ENCODE measurements around the gene ZHX3. TPM values are rescaled to one million over a fixed set of nuclear protein-coding genes. Genes with fewer than 3 reads are reported as not detected.

Gene ZHX3
- total and polyA plus RNA-seq, 10 donors, result 1.6 to 26.7 (median 12.3) TPM

- H3K36me3 ChIP-seq, result no peaks in the 10 kb centered on the region
- no peaks in the 10 kb centered on the region for H3K9me3 ChIP-seq
- H3K27me3 ChIP-seq (replicated peaks in 1 of 7), result no peaks in the 10 kb centered on the region
- H3K4me3 ChIP-seq, result no peak overlapping the region
- TF ChIP-seq POLR2A (IDR thresholded peaks at IDR 0.05) (no peak), POLR2AphosphoS5 (IDR thresholded peaks at IDR 0.05) (no peak), CTCF (IDR thresholded peaks at IDR 0.05 in 8 of 11, conservative IDR thresholded peaks at IDR 0.05 in 3 of 11) (no peak)
- intact Hi-C loops (cut with DNase I; ENCODE audit: low total_unique reads), result loop anchor here (10.0 kb wide), 1 partner anchor 48 kb away; no protein-coding TSS in a partner anchor
- peaks cover 0 to 9% (median 2%) of the 10 kb centered on the region in 6 donors for H3K4me1 ChIP-seq
- H3K27ac ChIP-seq, result no peak overlapping the region
- DNase-seq, result no peak
These were observed 94.4 kb downstream of the ZHX3 start for GRCh38 chr20:41223112-41223511.

GRCh38 chr20:41222703-41223102, 94.8 kb downstream of the ZHX3 start:
- H3K27me3 ChIP-seq (replicated peaks in 1 of 7), result no peaks in the 10 kb centered on the region
- H3K9me3 ChIP-seq, result no peaks in the 10 kb centered on the region
- H3K27ac ChIP-seq, result no peak overlapping the region
- TF ChIP-seq POLR2A (IDR thresholded peaks at IDR 0.05), result no peak
- TF ChIP-seq CTCF (IDR thresholded peaks at IDR 0.05 in 8 of 11, conservative IDR thresholded peaks at IDR 0.05 in 3 of 11), result no peak
- H3K4me3 ChIP-seq, result no peak overlapping the region
- peaks cover 0 to 5% (median 2%) of the 10 kb centered on the region in 6 donors for H3K4me1 ChIP-seq
- intact Hi-C loops (cut with DNase I; ENCODE audit: low total_unique reads), result loop anchor here (10.0 kb wide), 1 partner anchor 48 kb away; no protein-coding TSS in a partner anchor
- H3K36me3 ChIP-seq, result no peaks in the 10 kb centered on the region
- no peak for DNase-seq

GRCh38 chr20:41222296-41222695, 95.2 kb downstream of the ZHX3 start:
- Histone ChIP-seq H3K27ac (no peak overlapping the region), H3K9me3 (no peaks in the 10 kb centered on the region), H3K4me3 (no peak overlapping the region), H3K4me1 (peaks cover 0 to 4% (median under 1%) of the 10 kb centered on the region in 6 donors), H3K36me3 (no peaks in the 10 kb centered on the region), H3K27me3 (replicated peaks in 1 of 7) (no peaks in the 10 kb centered on the region)
- 87 to 100% (median 96%) methylated on average over 1 of the region's 1 CpG for WGBS, 5 donors
- no peak for DNase-seq
- no peak for TF ChIP-seq CTCF (IDR thresholded peaks at IDR 0.05 in 8 of 11, conservative IDR thresholded peaks at IDR 0.05 in 3 of 11)
- TF ChIP-seq POLR2AphosphoS5 (IDR thresholded peaks at IDR 0.05), result no peak
- no peak for TF ChIP-seq POLR2A (IDR thresholded peaks at IDR 0.05)
- intact Hi-C loops (cut with DNase I; ENCODE audit: low total_unique reads), result loop anchor here (10.0 kb wide), 1 partner anchor 47 kb away; no protein-coding TSS in a partner anchor

- DNase-seq, result no peak
- Histone ChIP-seq H3K4me1 (peaks cover 0 to 4% (median 0%) of the 10 kb centered on the region in 6 donors), H3K4me3 (no peak overlapping the region), H3K9me3 (no peaks in the 10 kb centered on the region), H3K27me3 (replicated peaks in 1 of 7) (no peaks in the 10 kb centered on the region), H3K36me3 (no peaks in the 10 kb centered on the region), H3K27ac (no peak overlapping the region)
- intact Hi-C loops (cut with DNase I; ENCODE audit: low total_unique reads), result loop anchor here (10.0 kb wide), 1 partner anchor 47 kb away; no protein-coding TSS in a partner anchor
- TF ChIP-seq CTCF (IDR thresholded peaks at IDR 0.05 in 8 of 11, conservative IDR thresholded peaks at IDR 0.05 in 3 of 11) (no peak), POLR2AphosphoS5 (IDR thresholded peaks at IDR 0.05) (no peak), POLR2A (IDR thresholded peaks at IDR 0.05) (no peak)
- WGBS, 5 donors, result 92 to 98% (median 95%) methylated on average over 5 of the region's 5 CpGs
These were observed 95.8 kb downstream of the ZHX3 start for GRCh38 chr20:41221614-41222218.

All from spleen (tissue), 11 donors.